HG03196 (cell line): ENCODE data around the gene FAM135A.
A peak's percentile ranks its signal among the peaks of the same experiment; 100 is the strongest.
"Not testable (repeated sequence)": the region's sequence is repeated elsewhere in the genome, so short reads cannot be mapped to it uniquely, and the experiment has no call there.

Experiments used
- ATAC-seq: cut with Tn5 transposase; IDR thresholded peaks from one replicate; pipeline ENCODE4 v1.9.1; 2021; ENCODE audit not compliant: unreplicated experiment

Gene FAM135A

DNA sequence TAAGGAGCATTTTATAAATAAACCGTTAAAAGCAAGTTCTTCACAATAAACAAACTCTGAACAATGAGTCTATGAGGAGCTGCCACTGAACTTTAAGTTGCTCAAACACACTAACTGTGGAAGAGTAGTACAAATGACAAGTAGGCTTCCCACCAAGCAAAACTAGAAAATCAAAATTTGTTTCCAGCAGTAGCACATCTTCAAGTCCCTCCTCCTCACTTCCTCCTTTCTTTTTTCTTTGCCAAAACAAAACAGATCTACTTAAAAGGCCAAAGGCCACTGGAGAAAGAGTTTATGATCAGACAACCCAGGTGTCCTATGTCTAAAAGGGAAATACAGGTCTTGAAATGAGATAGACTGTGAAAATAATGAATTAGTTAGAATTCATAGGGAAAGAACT is 17.1 kb upstream of the FAM135A start:
- ATAC-seq, result no peak

- no peak for ATAC-seq
These were observed 16.2 kb upstream of the FAM135A start for GRCh38 chr6:70396796-70397729.

- ATAC-seq, result peak; percentile 40
These were observed 14.3 kb upstream of the FAM135A start for GRCh38 chr6:70398783-70399728.

DNA sequence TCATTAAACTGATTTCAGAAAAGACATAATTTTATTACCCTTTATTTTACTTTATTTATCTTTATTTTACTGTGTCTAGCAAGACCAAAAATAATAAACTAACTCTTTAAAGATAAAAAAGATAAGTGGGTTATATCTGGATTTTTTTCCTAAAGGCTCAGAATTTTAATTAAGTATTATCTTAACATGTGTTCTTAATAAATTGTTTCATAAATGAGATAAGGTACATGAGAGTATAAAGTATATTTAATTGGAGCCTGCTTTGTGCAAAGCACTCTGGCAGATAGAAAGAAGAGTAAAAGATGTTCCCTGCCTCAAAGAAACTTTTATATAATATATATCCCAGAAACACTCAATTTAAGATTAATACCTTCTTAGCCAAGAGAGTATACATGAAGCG is 8.7 kb upstream of the FAM135A start:
- ATAC-seq, result no peak

- no peak for ATAC-seq
These were observed 4.1 kb upstream of the FAM135A start for GRCh38 chr6:70409216-70409615.

DNA sequence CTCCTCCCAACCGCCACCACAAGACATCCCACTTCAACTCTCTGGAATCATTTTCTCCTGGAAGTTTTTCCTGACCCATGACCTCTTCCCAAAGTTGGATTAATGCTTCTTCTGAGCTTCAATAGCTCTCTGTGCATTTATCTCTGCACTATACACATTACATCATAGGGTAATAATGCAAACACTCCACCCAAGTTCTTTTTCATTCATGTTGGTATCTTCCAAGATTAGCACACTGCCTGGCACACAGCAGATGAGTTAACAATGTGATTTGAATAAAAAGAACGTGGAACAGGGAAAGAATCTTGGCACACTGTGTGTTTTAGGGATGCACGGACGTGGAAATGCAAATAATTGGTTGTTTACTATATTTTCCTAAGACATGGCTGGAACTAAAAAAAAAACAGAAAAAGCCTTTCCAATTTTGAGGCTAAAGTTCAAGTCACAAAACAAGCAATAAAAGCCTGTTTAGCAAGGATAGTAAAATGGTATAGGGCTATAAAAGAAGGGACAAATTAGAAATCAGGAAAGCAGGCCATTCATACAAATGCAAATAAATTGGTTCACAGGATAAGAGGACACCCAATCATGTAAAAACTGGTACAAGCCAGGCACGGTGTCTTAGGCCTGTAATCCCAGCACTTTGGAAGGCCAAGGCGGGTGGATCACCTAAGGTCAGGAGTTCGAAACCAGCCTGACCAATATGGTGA is 1.6 kb upstream of the FAM135A start:
- no peak for ATAC-seq

GRCh38 chr6:70412252-70413113 is 825 bp upstream of the FAM135A start:
- ATAC-seq, result peak; percentile 17

- peak; percentile 3 for ATAC-seq
These were observed 735 bp downstream of the FAM135A start for GRCh38 chr6:70413992-70414494.

DNA sequence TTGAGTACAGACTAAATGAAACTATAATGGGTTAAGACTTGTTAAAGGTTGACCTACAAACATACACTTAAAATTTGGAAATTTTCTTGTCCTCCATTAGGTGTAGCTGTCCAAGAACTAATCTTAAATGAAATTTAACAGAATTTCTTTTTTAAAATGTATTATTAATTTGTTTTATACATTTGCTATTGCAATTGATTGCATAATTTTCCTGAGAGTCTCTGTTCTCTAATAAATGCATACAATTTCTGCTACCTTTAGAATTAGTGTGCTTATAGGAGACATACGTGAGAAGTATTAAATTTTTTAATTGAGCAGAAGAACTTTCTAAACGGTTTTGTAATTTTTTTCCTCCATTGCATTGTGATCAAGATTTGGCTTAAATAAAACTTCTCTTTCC is 1.5 kb downstream of the FAM135A start:
- no peak for ATAC-seq

DNA sequence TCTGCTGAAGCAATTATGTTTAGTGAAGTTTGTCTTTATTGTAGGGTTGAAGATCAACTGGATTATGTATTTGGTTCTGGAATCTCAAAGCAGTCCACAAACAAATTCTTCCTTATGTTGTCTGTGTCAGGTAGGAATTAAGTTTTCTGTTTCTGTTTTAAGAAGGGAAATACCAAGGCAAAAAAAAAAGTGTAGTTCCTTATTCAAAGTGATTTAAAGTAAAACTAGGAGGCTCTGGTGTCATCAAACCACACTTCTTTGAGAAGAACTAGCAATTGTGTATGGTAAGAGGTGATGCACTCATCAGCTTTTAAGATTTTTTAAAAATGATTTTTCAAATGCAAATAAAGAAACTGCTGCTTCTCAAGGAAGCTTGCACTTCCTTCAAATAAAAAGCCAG is 1.9 kb downstream of the FAM135A start:
- ATAC-seq, result peak; percentile 18

DNA sequence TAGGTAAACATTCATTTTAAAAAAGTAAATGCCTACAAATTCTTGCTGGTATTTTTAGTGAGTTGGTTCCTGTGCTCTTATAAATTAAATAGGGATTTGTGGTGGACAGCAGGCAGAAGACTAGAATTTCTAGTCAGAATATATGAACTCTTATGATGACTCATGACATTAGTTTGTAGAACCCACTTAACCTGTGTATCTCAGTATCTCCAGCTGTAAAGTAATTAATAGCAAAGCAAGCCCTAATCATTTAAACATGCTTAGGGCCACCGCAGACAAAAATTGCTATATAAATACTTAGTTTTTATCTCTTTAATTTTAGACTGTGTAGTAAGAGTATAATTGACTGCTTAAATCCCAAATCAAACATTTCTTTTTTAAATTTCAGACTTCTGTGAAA is 2.4 kb downstream of the FAM135A start:
- no peak for ATAC-seq

DNA sequence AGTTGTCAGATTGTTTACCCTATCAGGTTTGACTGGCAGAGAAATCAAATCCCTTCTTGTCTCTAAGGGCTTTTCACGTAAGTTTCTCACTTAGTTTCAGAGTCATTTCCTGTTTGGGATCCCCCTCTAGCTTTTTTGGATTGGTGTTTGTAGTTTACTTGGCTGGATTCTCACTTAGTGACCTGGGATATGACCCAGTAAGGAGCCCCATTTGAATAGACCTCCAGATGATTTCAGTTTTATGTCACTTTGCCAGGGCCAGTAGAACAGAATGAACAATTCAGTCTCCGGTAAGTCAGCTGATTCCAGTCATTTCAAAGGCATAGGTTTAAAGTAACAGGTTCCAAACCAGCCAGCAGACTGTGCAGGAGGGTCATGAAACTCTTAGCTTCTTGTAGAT is 8.2 kb downstream of the FAM135A start:
- ATAC-seq, result no peak

DNA sequence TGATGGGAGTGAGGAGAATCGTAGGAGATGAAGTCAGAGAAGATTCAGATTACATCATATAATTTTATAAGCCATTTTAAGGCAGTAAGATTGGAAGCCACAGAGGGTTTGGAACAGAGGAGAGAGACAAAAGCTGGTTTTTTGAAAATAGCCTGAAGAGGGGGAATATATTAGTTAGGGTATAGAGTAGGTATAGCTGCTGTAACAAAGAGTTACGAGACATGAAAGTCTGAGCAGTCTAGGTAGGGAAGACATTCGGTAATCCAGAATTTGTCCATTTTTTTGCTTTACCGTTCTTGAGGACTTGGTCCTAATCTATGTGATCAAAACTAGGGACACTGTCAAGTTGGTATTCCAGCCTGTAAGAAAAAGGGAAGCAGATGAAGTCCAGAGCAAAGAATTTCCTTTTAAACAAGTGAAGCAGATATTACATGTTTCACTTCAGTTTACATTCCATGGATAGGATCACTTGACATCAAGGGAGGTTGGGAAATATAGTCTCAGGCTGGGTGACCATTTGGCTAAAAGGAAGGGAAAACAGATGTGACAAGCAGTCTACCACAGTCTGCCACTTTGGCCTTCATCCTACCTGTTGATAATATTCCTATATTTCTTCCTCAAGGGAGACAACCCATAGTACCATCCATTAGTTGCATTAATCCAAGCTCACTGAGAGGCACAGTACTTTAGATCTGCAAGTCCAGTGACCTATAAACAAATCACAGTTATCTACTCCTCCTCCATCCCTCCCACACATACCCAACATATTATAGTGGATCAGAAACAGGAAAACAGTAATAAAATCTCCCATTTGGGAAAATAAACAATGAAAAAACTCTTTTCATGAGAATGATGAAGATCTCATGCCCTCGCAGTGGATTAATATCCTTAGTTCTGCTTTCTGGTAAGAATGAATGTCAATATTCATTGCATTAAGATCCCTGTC is 10.2 kb downstream of the FAM135A start:
- no peak for ATAC-seq

DNA sequence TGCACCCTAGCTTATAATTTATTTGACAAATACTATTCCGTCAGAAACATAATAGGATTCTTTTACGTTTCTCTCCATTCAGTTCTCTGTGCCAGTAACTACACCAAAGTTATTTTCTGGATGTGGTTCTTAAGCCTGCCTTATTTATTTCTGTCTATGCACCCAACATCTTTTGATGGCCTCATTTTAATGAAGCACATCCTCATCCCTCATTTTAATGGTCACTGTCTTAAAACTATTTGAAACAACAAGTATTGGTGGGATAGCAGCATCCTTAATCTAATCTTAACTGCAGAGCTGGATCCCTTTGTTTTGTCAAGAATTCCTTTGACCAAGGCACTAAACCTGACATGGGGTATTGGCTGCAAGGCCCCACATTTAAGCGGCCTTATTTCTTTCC is 11.0 kb downstream of the FAM135A start:
- no peak for ATAC-seq

DNA sequence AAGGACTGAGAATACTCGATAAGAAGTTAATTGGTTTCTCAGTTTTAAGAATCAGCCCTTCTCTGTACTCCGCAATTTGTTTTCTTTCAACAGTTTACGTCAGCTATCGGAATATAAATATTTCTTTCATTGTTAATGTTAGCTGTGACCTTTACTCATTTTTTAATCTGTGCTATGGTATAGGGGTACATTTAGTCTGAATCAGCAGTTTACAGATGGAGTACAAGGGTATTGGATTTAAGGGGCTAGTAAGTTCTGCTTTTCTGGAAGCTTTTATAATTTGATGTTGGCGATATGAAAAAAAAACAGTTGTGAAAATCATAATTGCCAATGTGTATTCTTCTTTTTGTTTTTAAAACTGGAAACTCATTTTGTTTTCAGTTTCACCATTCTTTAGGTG is 23.0 kb downstream of the FAM135A start:
- no peak for ATAC-seq

DNA sequence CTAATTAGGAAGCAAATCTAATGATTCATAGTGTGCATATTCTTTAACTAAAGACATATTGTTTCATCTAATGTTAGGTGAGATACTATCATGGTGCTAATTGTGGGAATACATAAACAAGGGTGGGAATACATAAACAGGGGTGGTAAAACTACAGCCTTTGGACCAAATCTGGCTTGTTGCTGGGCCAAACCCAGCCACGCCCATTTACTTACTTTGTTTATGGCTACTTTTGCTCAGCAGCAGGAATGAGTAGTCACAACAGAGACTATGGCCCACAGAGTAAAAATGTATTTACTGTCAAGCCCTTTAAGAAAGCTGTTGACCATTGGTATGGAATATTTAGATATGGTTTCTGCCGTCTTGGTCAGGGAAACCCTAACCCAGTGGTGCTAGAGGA is 31.7 kb downstream of the FAM135A start:
- ATAC-seq, result no peak

DNA sequence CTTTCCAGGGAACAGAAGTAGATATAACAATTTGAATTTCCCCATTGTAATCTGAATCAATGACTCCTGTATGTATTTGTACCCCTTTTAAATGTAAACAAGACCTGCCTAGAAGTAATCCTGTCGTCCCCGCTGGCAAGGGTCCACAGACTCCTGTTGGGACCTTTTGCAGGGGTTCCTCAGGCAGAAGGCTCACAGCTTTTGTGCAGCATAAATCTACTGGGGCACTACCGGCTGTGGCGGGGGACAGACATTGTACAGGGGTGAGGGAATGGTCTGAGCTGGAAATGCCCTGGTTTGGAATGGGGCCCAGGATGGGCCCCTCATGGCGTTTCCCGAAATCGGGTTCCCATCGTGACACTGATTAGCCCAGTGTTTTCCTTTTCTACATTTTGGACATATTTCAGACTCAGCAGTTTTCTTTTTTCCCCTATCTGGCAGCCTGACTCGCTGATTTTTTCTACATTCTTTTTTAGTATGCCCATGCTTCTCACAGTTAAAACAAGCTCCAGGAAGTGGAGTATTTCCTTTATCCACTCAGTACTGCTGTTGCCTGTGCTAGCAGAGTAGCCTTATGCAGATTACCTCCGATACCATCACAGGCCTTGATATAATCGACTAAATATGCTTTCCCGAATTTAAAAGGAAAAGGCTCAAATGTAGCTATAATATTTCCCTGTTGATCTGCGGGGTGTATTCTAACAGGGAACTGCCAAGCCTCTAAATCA is 34.2 kb downstream of the FAM135A start:
- ATAC-seq, result not testable (repeated sequence)

- ATAC-seq, result not testable (repeated sequence)
These were observed 40.6 kb downstream of the FAM135A start for GRCh38 chr6:70453899-70454298.
